SK-N-SH treated with all-trans-retinoic acid at 6 μM for 48 hours (cell line): Measurements from ENCODE around the gene AFAP1.

ENCODE experiments used
- ATAC-seq: fragments of 200-7000 bp; cut with Tn5 transposase; 3 replicates; pipeline ENCODE4 v1.9.1; 2020; ENCODE audit warnings: mild to moderate bottlenecking, moderate library complexity
- ARNTL ChIP-seq: fragments of 450-650 bp; formaldehyde crosslinking; IDR thresholded peaks from 2 replicates; pipeline ENCODE4 v1.5.0; 2020; ENCODE audit warnings: low read depth, mild to moderate bottlenecking, moderate library complexity, borderline replicate concordance
- BACH2 ChIP-seq: fragments of 250-450 bp; sonication (Bioruptor Pico); IDR thresholded peaks from 2 replicates; pipeline ENCODE4 v1.9.0; 2021; ENCODE audit warnings: mild to moderate bottlenecking, borderline replicate concordance
- CREB5 ChIP-seq: fragments of 250-450 bp; sonication (Bioruptor Pico); IDR thresholded peaks from 2 replicates; pipeline ENCODE4 v1.5.1; 2020; ENCODE audit warnings: low read depth, mild to moderate bottlenecking, moderate library complexity
- ESRRG ChIP-seq: fragments of 250-450 bp; sonication (Bioruptor Pico); IDR thresholded peaks from 2 replicates; pipeline ENCODE4 v1.6.1; 2021; ENCODE audit warnings: mild to moderate bottlenecking
- GLIS3 ChIP-seq: fragments of 250-450 bp; sonication (Bioruptor Pico); IDR thresholded peaks from 2 replicates; pipeline ENCODE4 v1.5.0; 2020; ENCODE audit warnings: mild to moderate bottlenecking, moderate library complexity
- ISL1 ChIP-seq: fragments of 250-450 bp; sonication (Bioruptor Pico); IDR thresholded peaks from 2 replicates; pipeline ENCODE4 v2.1.2; 2022; ENCODE audit warnings: mild to moderate bottlenecking, moderate library complexity
- OSR1 ChIP-seq: fragments of 250-450 bp; sonication (Bioruptor Pico); IDR thresholded peaks from 2 replicates; pipeline ENCODE4 v1.8.0; 2022; ENCODE audit warnings: moderate library complexity, mild to moderate bottlenecking, inconsistent platforms
- PATZ1 ChIP-seq: fragments of 250-450 bp; sonication (Bioruptor Pico); IDR thresholded peaks from 2 replicates; pipeline ENCODE4 v1.8.0; 2020; ENCODE audit warnings: mild to moderate bottlenecking, moderate library complexity, borderline replicate concordance
- PPARA ChIP-seq: fragments of 250-450 bp; sonication (Bioruptor Pico); IDR thresholded peaks from 2 replicates; pipeline ENCODE4 v1.5.0; 2020; ENCODE audit warnings: mild to moderate bottlenecking, borderline replicate concordance
- RARB ChIP-seq: fragments of 250-450 bp; sonication (Bioruptor Pico); IDR thresholded peaks from 2 replicates; pipeline ENCODE4 v1.8.0; 2021; ENCODE audit warnings: mild to moderate bottlenecking, moderate library complexity
- SNAI2 ChIP-seq: fragments of 250-450 bp; sonication (Bioruptor Pico); IDR thresholded peaks from 2 replicates; pipeline ENCODE4 v1.5.0; 2020; ENCODE audit warnings: mild to moderate bottlenecking, moderate library complexity
- TCF4 ChIP-seq: fragments of 250-450 bp; sonication (Bioruptor Pico); IDR thresholded peaks from 2 replicates; pipeline ENCODE4 v1.8.0; 2021; ENCODE audit warnings: mild to moderate bottlenecking, moderate library complexity, borderline replicate concordance
- TOX ChIP-seq: fragments of 250-450 bp; sonication (Bioruptor Pico); IDR thresholded peaks from 2 replicates; pipeline ENCODE4 v1.8.0; 2021; ENCODE audit warnings: mild to moderate bottlenecking, moderate library complexity, borderline replicate concordance
- TSHZ2 ChIP-seq: fragments of 250-450 bp; sonication (Bioruptor Pico); IDR thresholded peaks from 2 replicates; pipeline ENCODE4 v1.5.0; 2020; ENCODE audit warnings: mild to moderate bottlenecking, moderate library complexity
- ZC3H10 ChIP-seq: fragments of 250-450 bp; sonication (Bioruptor Pico); IDR thresholded peaks from 2 replicates; pipeline ENCODE4 v1.5.1; 2021; ENCODE audit warnings: mild to moderate bottlenecking, moderate library complexity
- ZFP3 ChIP-seq: fragments of 250-450 bp; sonication (Bioruptor Pico); IDR thresholded peaks from 2 replicates; pipeline ENCODE4 v1.5.0; 2020; ENCODE audit warnings: mild to moderate bottlenecking, moderate library complexity
- ZFP30 ChIP-seq: fragments of 450-650 bp; formaldehyde crosslinking; IDR thresholded peaks from 2 replicates; pipeline ENCODE4 v1.5.0; 2022; ENCODE audit warnings: mild to moderate bottlenecking, moderate library complexity
- ZNF565 ChIP-seq: fragments of 450-650 bp; formaldehyde crosslinking; conservative IDR thresholded peaks from 2 replicates; pipeline ENCODE4 v1.5.0; 2020; ENCODE audit warnings: low read depth, mild to moderate bottlenecking, moderate library complexity
- ZNF70 ChIP-seq: fragments of 450-650 bp; formaldehyde crosslinking; IDR thresholded peaks from 2 replicates; pipeline ENCODE4 v1.5.0; 2020; ENCODE audit warnings: mild to moderate bottlenecking, moderate library complexity
- ZNF8 ChIP-seq: fragments of 450-650 bp; formaldehyde crosslinking; IDR thresholded peaks from 2 replicates; pipeline ENCODE4 v1.5.0; 2020; ENCODE audit warnings: mild to moderate bottlenecking, moderate library complexity

The AFAP1 gene

GRCh38 chr4:7864685-7865084 lies 75.0 kb downstream of the AFAP1 start (continued):
- TF ChIP-seq TSHZ2 (CRISPR knock-in tag) (no peak), ISL1 (CRISPR knock-in tag) (no peak), OSR1 (no peak), ZNF565 (CRISPR knock-in tag) (no peak), ZC3H10 (CRISPR knock-in tag) (no peak)

- TF ChIP-seq PPARA (CRISPR knock-in tag), result no peak
- TF ChIP-seq ZC3H10 (CRISPR knock-in tag), result no peak
- TF ChIP-seq TOX (CRISPR knock-in tag), result no peak
- no peak for TF ChIP-seq RARB
- no peak for TF ChIP-seq PATZ1
- TF ChIP-seq ISL1 (CRISPR knock-in tag), result no peak
- TF ChIP-seq BACH2 (CRISPR knock-in tag), result no peak
- no peak for TF ChIP-seq ZNF8
- no peak for TF ChIP-seq GLIS3 (CRISPR knock-in tag)
- TF ChIP-seq ESRRG (CRISPR knock-in tag), result no peak
- TF ChIP-seq ZFP3, result no peak
- no peak for TF ChIP-seq OSR1
- no peak for TF ChIP-seq TCF4 (CRISPR knock-in tag)
- no peak for TF ChIP-seq ZNF565 (CRISPR knock-in tag)
- TF ChIP-seq SNAI2 (CRISPR knock-in tag), result no peak
- TF ChIP-seq ZNF70 (CRISPR knock-in tag), result no peak
- no peak for TF ChIP-seq CREB5 (CRISPR knock-in tag)
- TF ChIP-seq TSHZ2 (CRISPR knock-in tag), result no peak
- TF ChIP-seq ZFP30 (CRISPR knock-in tag), result no peak
- no peak for ATAC-seq
Observed at GRCh38 chr4:7863911-7864681, 75.6 kb downstream of the AFAP1 start.

- TF ChIP-seq BACH2 (CRISPR knock-in tag) (no peak), ZNF565 (CRISPR knock-in tag) (no peak), TOX (CRISPR knock-in tag) (no peak), ZFP30 (CRISPR knock-in tag) (no peak), GLIS3 (CRISPR knock-in tag) (no peak), ARNTL (CRISPR knock-in tag) (no peak), ESRRG (CRISPR knock-in tag) (no peak), PATZ1 (no peak), ZFP3 (no peak), SNAI2 (CRISPR knock-in tag) (no peak), RARB (no peak)
Observed at GRCh38 chr4:7862561-7863192, 77.0 kb downstream of the AFAP1 start.

More at GRCh38 chr4:7862561-7863192, 77.0 kb downstream of the AFAP1 start:
- ATAC-seq, result peak; percentile 34
